CD4-positive, alpha-beta memory T cell (primary cell): ENCODE results near the gene IL4R. TPM values are rescaled to one million over a fixed set of nuclear protein-coding genes. Genes with fewer than 3 reads are reported as not detected.

Source experiments
- CTCF ChIA-PET: fragments of 350-600 bp; sonication (Branson Sonifier 250); formaldehyde crosslinking; loops from one replicate; lab custom pipeline; 2021; ENCODE audit warnings: inconsistent platforms; ENCODE audit not compliant: partially characterized antibody; lab: Charles Lee
- POLR2A ChIA-PET: fragments of 350-600 bp; sonication (Branson Sonifier 250); formaldehyde crosslinking; loops from one replicate; lab custom pipeline; 2021; ENCODE audit not compliant: partially characterized antibody; lab: Charles Lee
- DNase-seq, 5 donors: peaks; one replicate each; pipeline versions ENCODE4 v3.0.0 to v3.0.0-alpha.2; 2020 to 2022; ENCODE audit warnings: mixed read lengths in 1 of 5
- H3K27ac ChIP-seq: one replicate; pipeline ENCODE4 v1.7.0; 2013; ENCODE audit warnings: low read depth, low read length
- H3K27me3 ChIP-seq: 2 replicates; pipeline ENCODE4 v1.7.0; 2013; ENCODE audit warnings: mild to moderate bottlenecking, low read length, moderate library complexity; ENCODE audit not compliant: insufficient read depth
- H3K36me3 ChIP-seq: 2 replicates; pipeline ENCODE4 v1.7.0; 2013; ENCODE audit warnings: mild to moderate bottlenecking, low read length, moderate library complexity; ENCODE audit not compliant: insufficient read depth
- H3K4me1 ChIP-seq: 2 replicates; pipeline ENCODE4 v1.7.0; 2013; ENCODE audit warnings: mild to moderate bottlenecking, low read length, moderate library complexity; ENCODE audit not compliant: insufficient read depth
- H3K4me3 ChIP-seq, 2 donors: one replicate each; pipeline ENCODE4 v1.7.0; 2013; ENCODE audit warnings: low read length in 2 of 2, mild to moderate bottlenecking in 1 of 2
- H3K9me3 ChIP-seq, 2 donors: one replicate each; pipeline ENCODE4 v1.7.0; 2013; ENCODE audit warnings: low read length in 2 of 2, control low read depth in 1 of 2; ENCODE audit not compliant: control insufficient read depth in 1 of 2
- H3K27ac Mint-ChIP-seq, 7 donors: one replicate each; pipeline ENCODE4 v1.8.0; 2020 to 2021; ENCODE audit warnings: mixed read lengths in 7 of 7, mild to moderate bottlenecking in 6 of 7, inconsistent platforms in 3 of 7, moderate library complexity in 3 of 7
- H3K27me3 Mint-ChIP-seq, 2 donors: one replicate each; pipeline ENCODE4 v1.8.0; 2020 to 2021; ENCODE audit warnings: mixed read lengths in 2 of 2
- H3K36me3 Mint-ChIP-seq, 2 donors: one replicate each; pipeline ENCODE4 v1.8.0; 2020 to 2021; ENCODE audit warnings: mixed read lengths in 2 of 2, inconsistent platforms in 1 of 2, mild to moderate bottlenecking in 1 of 2
- H3K4me1 Mint-ChIP-seq, 4 donors: one replicate each; pipeline ENCODE4 v1.8.0; 2020 to 2021; ENCODE audit warnings: mixed read lengths in 4 of 4, mild to moderate bottlenecking in 1 of 4
- H3K4me3 Mint-ChIP-seq, 8 donors: one replicate each; pipeline ENCODE4 v1.8.0; 2020 to 2021; ENCODE audit warnings: mixed read lengths in 8 of 8, mild to moderate bottlenecking in 7 of 8, moderate library complexity in 6 of 8, inconsistent platforms in 3 of 8
- H3K9me3 Mint-ChIP-seq, 8 donors: one replicate each; pipeline ENCODE4 v1.8.0; 2020 to 2021; ENCODE audit warnings: mixed read lengths in 8 of 8, mild to moderate bottlenecking in 5 of 8, inconsistent platforms in 3 of 8, moderate library complexity in 1 of 8
- intact Hi-C: fragments of 100-400 bp; cut with micrococcal nuclease; formaldehyde crosslinking; loops from one replicate; pipeline ENCODE4 v1.15.1; 2023
- polyA plus RNA-seq, 2 donors: library from polyadenylated mRNA; unstranded; fragments of 300-500 nt; fragmentation: Illumina TruSeq; gene quantifications; one replicate each; pipeline ENCODE4 v1.2.3, GENCODE V29; 2021
- total RNA-seq, 2 experiments: library from RNA; stranded (reverse); gene quantifications; one replicate each; pipeline ENCODE4 v1.2.3, GENCODE V29; 2021

The IL4R gene
- total and polyA plus RNA-seq, 4 experiments from 2014 or later: 32.6 to 152 (median 104) TPM

DNA sequence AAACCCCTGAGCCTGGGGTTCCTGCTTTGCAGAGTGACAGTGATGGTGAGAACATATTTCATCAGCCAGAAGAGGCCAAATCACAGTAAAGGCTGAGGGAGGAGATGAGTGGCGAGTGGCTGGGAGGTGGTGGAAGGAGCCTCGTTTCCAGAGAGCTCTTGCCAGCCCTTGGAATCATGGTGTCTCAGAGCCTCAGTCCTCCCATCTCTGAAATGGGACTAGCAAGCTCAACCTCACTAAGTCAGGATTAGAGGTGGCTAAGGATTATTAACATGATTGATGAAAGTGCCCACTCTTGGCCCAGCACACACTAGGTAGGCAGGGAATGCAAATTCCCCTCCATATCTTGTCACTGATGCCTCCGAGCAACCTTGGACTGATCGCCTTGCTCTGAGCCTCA is 43.0 kb downstream of the IL4R start:
- Histone ChIP-seq H3K27ac (no peak overlapping the region), H3K4me3 (no peak overlapping the region), H3K27me3 (no peaks in the 10 kb centered on the region), H3K4me1 (no peaks in the 10 kb centered on the region), H3K36me3 (peaks cover 66% of the 10 kb centered on the region), H3K9me3 (no peaks in the 10 kb centered on the region)
- Mint-ChIP-seq H3K27me3 (no peaks in the 10 kb centered on the region), H3K4me3 (no peak overlapping the region), H3K36me3 (peaks cover 60 to 82% of the 10 kb centered on the region in 2 donors), H3K9me3 (peaks cover 0 to 1% (median 0%) of the 10 kb centered on the region in 8 donors), H3K27ac (peak overlapping the region in 5 of 7 donors; percentile 20 to 86 (median 48)), H3K4me1 (peaks cover 12 to 17% (median 15%) of the 10 kb centered on the region in 4 donors)
- POLR2A ChIA-PET: interaction anchor here (1.2 to 3.4 kb wide), 2 partner anchors 50 to 122 kb away, joined by 3 to 18 read pairs; no protein-coding TSS in a partner anchor
- intact Hi-C loops: no loop called here
- no peak for DNase-seq
- CTCF ChIA-PET: interaction anchor here (1.5 to 3.3 kb wide), 7 partner anchors 9 to 201 kb away, joined by 4 to 22 read pairs (median 5); no protein-coding TSS in a partner anchor

DNA sequence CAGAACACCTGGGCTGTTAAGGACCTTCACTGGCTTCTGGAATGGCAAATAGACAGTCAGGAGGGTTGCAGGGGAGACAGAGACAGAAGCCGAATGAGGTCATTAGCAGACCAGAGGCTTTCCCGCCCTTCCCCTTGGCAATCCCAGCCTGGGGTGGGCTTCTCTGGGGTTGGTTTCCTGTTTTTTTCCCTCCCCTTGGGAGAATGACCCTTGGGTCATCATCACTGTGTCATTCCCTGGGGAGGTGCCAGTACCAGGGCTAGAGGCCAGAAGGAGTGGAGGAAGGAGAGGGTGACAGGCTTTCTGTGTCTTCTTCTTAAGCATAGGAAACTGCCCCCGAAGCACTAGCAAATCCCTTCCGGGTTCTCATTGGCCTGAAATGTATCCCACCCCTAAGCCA is 45.3 kb downstream of the IL4R start:
- intact Hi-C loops: no loop called here
- Mint-ChIP-seq H3K36me3 (peaks cover 55 to 81% of the 10 kb centered on the region in 2 donors), H3K27ac (peak overlapping the region in 5 of 7 donors; percentile 37 to 75 (median 66)), H3K9me3 (peaks cover 0 to 1% (median 0%) of the 10 kb centered on the region in 8 donors), H3K27me3 (no peaks in the 10 kb centered on the region), H3K4me1 (peaks cover 14 to 25% (median 20%) of the 10 kb centered on the region in 4 donors), H3K4me3 (no peak overlapping the region)
- POLR2A ChIA-PET: no interaction called here
- H3K4me1 ChIP-seq: no peaks in the 10 kb centered on the region
- H3K27me3 ChIP-seq: no peaks in the 10 kb centered on the region
- no peaks in the 10 kb centered on the region for H3K9me3 ChIP-seq
- DNase-seq: no peak
- peaks cover 61% of the 10 kb centered on the region for H3K36me3 ChIP-seq
- CTCF ChIA-PET: no interaction called here
- no peak overlapping the region for H3K4me3 ChIP-seq
- no peak overlapping the region for H3K27ac ChIP-seq

GRCh38 chr16:27359615-27360014 is 45.8 kb downstream of the IL4R start:
- H3K4me1 Mint-ChIP-seq: peaks cover 14 to 26% (median 22%) of the 10 kb centered on the region in 4 donors
- peaks cover 0 to 1% (median 0%) of the 10 kb centered on the region in 8 donors for H3K9me3 Mint-ChIP-seq
- H3K36me3 ChIP-seq: peaks cover 55% of the 10 kb centered on the region
- ChIA-PET POLR2A (no interaction called here), CTCF (no interaction called here)
- intact Hi-C loops: no loop called here
- peaks cover 56 to 81% of the 10 kb centered on the region in 2 donors for H3K36me3 Mint-ChIP-seq
- no peak overlapping the region for H3K4me3 Mint-ChIP-seq
- no peaks in the 10 kb centered on the region for H3K27me3 Mint-ChIP-seq
- no peak overlapping the region for H3K27ac ChIP-seq
- peaks cover 4% of the 10 kb centered on the region for H3K4me1 ChIP-seq
- H3K9me3 ChIP-seq: no peaks in the 10 kb centered on the region
- H3K4me3 ChIP-seq: no peak overlapping the region
- no peak for DNase-seq
- H3K27ac Mint-ChIP-seq: peak overlapping the region in 1 of 7 donors; percentile 64
- H3K27me3 ChIP-seq: no peaks in the 10 kb centered on the region

DNA sequence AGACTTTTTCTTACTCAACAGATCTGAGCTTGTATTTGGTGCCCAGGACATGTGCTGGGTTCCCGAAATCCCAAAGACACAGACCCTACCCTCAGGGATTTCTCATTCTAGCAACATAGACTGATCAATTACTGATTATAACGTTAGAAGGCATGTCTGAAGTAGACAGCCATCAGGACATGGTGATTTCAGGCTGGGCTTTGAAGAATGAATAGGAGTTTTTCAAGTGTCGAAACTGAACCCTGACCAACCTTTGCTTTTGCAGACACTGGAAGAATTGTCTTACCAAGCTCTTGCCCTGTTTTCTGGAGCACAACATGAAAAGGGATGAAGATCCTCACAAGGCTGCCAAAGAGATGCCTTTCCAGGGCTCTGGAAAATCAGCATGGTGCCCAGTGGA is 48.2 kb downstream of the IL4R start:
- intact Hi-C loops: no loop called here
- POLR2A ChIA-PET: interaction anchor here (0.6 to 1.1 kb wide), 4 partner anchors 33 to 125 kb away, joined by 3 to 4 read pairs (median 3); no protein-coding TSS in a partner anchor
- Histone ChIP-seq H3K9me3 (no peaks in the 10 kb centered on the region), H3K27me3 (no peaks in the 10 kb centered on the region), H3K4me3 (no peak overlapping the region), H3K27ac (no peak overlapping the region), H3K4me1 (peaks cover 27% of the 10 kb centered on the region), H3K36me3 (peaks cover 36% of the 10 kb centered on the region)
- no peak for DNase-seq
- Mint-ChIP-seq H3K36me3 (peaks cover 39 to 59% of the 10 kb centered on the region in 2 donors), H3K9me3 (peaks cover 0 to 1% (median 0%) of the 10 kb centered on the region in 8 donors), H3K4me3 (no peak overlapping the region), H3K27ac (peak overlapping the region in 5 of 7 donors; percentile 72 to 90 (median 75)), H3K27me3 (no peaks in the 10 kb centered on the region), H3K4me1 (peaks cover 19 to 37% (median 29%) of the 10 kb centered on the region in 4 donors)
- CTCF ChIA-PET: interaction anchor here (0.9 to 1.8 kb wide), 3 partner anchors 26 to 182 kb away, joined by 3 to 9 read pairs (median 5); no protein-coding TSS in a partner anchor

DNA sequence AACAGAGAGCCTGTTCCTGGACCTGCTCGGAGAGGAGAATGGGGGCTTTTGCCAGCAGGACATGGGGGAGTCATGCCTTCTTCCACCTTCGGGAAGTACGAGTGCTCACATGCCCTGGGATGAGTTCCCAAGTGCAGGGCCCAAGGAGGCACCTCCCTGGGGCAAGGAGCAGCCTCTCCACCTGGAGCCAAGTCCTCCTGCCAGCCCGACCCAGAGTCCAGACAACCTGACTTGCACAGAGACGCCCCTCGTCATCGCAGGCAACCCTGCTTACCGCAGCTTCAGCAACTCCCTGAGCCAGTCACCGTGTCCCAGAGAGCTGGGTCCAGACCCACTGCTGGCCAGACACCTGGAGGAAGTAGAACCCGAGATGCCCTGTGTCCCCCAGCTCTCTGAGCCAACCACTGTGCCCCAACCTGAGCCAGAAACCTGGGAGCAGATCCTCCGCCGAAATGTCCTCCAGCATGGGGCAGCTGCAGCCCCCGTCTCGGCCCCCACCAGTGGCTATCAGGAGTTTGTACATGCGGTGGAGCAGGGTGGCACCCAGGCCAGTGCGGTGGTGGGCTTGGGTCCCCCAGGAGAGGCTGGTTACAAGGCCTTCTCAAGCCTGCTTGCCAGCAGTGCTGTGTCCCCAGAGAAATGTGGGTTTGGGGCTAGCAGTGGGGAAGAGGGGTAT is 48.9 kb downstream of the IL4R start:
- no peak overlapping the region for H3K4me3 Mint-ChIP-seq
- no peak for DNase-seq
- no peaks in the 10 kb centered on the region for H3K9me3 Mint-ChIP-seq
- POLR2A ChIA-PET: interaction anchor here (1.0 to 2.0 kb wide), 2 partner anchors 126 to 128 kb away, joined by 3 to 7 read pairs; no protein-coding TSS in a partner anchor
- H3K27ac Mint-ChIP-seq: peak overlapping the region in 5 of 7 donors; percentile 72 to 90 (median 75)
- peaks cover 36 to 56% of the 10 kb centered on the region in 2 donors for H3K36me3 Mint-ChIP-seq
- CTCF ChIA-PET: no interaction called here
- H3K9me3 ChIP-seq: no peaks in the 10 kb centered on the region
- H3K4me1 ChIP-seq: peaks cover 33% of the 10 kb centered on the region
- no peak overlapping the region for H3K4me3 ChIP-seq
- no peaks in the 10 kb centered on the region for H3K27me3 Mint-ChIP-seq
- H3K4me1 Mint-ChIP-seq: peaks cover 20 to 44% (median 31%) of the 10 kb centered on the region in 4 donors
- no peaks in the 10 kb centered on the region for H3K27me3 ChIP-seq
- peaks cover 36% of the 10 kb centered on the region for H3K36me3 ChIP-seq
- intact Hi-C loops: no loop called here
- H3K27ac ChIP-seq: no peak overlapping the region

DNA sequence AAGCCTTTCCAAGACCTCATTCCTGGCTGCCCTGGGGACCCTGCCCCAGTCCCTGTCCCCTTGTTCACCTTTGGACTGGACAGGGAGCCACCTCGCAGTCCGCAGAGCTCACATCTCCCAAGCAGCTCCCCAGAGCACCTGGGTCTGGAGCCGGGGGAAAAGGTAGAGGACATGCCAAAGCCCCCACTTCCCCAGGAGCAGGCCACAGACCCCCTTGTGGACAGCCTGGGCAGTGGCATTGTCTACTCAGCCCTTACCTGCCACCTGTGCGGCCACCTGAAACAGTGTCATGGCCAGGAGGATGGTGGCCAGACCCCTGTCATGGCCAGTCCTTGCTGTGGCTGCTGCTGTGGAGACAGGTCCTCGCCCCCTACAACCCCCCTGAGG is 49.5 kb downstream of the IL4R start:
- Histone ChIP-seq H3K4me3 (no peak overlapping the region), H3K27ac (no peak overlapping the region), H3K36me3 (peaks cover 36% of the 10 kb centered on the region), H3K4me1 (peaks cover 38% of the 10 kb centered on the region), H3K27me3 (no peaks in the 10 kb centered on the region), H3K9me3 (no peaks in the 10 kb centered on the region)
- intact Hi-C loops: no loop called here
- Mint-ChIP-seq H3K4me1 (peaks cover 23 to 50% (median 36%) of the 10 kb centered on the region in 4 donors), H3K36me3 (peaks cover 33 to 54% of the 10 kb centered on the region in 2 donors), H3K4me3 (no peak overlapping the region), H3K27me3 (no peaks in the 10 kb centered on the region), H3K9me3 (no peaks in the 10 kb centered on the region), H3K27ac (peak overlapping the region in 1 of 7 donors; percentile 65)
- ChIA-PET POLR2A (interaction anchor here (1.7 to 2.0 kb wide), 2 partner anchors 128 to 133 kb away, joined by 4 to 7 read pairs; no protein-coding TSS in a partner anchor), CTCF (interaction anchor here (1.0 kb wide), 1 partner anchor 128 kb away, joined by 3 read pairs; no protein-coding TSS in a partner anchor)
- no peak for DNase-seq

DNA sequence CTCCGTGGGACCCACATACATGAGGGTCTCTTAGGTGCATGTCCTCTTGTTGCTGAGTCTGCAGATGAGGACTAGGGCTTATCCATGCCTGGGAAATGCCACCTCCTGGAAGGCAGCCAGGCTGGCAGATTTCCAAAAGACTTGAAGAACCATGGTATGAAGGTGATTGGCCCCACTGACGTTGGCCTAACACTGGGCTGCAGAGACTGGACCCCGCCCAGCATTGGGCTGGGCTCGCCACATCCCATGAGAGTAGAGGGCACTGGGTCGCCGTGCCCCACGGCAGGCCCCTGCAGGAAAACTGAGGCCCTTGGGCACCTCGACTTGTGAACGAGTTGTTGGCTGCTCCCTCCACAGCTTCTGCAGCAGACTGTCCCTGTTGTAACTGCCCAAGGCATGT is 50.0 kb downstream of the IL4R start:
- no peaks in the 10 kb centered on the region for H3K9me3 ChIP-seq
- H3K27me3 ChIP-seq: no peaks in the 10 kb centered on the region
- Mint-ChIP-seq H3K36me3 (peaks cover 29 to 48% of the 10 kb centered on the region in 2 donors), H3K27ac (peak overlapping the region in 5 of 7 donors; percentile 53 to 99 (median 65)), H3K4me3 (no peak overlapping the region), H3K4me1 (peaks cover 25 to 54% (median 40%) of the 10 kb centered on the region in 4 donors), H3K27me3 (no peaks in the 10 kb centered on the region), H3K9me3 (no peaks in the 10 kb centered on the region)
- POLR2A ChIA-PET: interaction anchor here (1.7 to 2.0 kb wide), 2 partner anchors 129 to 134 kb away, joined by 4 to 7 read pairs; no protein-coding TSS in a partner anchor
- no peak overlapping the region for H3K27ac ChIP-seq
- peaks cover 43% of the 10 kb centered on the region for H3K4me1 ChIP-seq
- CTCF ChIA-PET: interaction anchor here (1.0 kb wide), 1 partner anchor 129 kb away, joined by 3 read pairs; no protein-coding TSS in a partner anchor
- H3K36me3 ChIP-seq: peaks cover 32% of the 10 kb centered on the region
- no peak overlapping the region for H3K4me3 ChIP-seq
- intact Hi-C loops: no loop called here
- no peak for DNase-seq
